Uterus (tissue), 4 donors: ENCODE results near the gene FOCAD. TPM values are rescaled to one million over a fixed set of nuclear protein-coding genes. Genes with fewer than 3 reads are reported as not detected.

Source experiments
- DNase-seq, 2 donors: peaks; one replicate each; pipeline ENCODE4 v3.0.0-alpha.2; 2019 to 2020
- H3K27ac ChIP-seq, 2 donors: fragments of 200-600 bp; sonication (generic); 1 replicate in 1 of 2; 2 replicates in 1 of 2; pipeline ENCODE4 v1.5.1; 2016 to 2018
- H3K27me3 ChIP-seq, 2 donors: fragments of 200-600 bp; sonication (generic); one replicate each; pipeline ENCODE4 v1.5.1; 2018 to 2019; ENCODE audit warnings: control low read depth in 1 of 2
- H3K36me3 ChIP-seq, 2 donors: fragments of 200-600 bp; sonication (generic); one replicate each; pipeline ENCODE4 v1.5.1; 2019; ENCODE audit warnings: control low read depth in 1 of 2
- H3K4me1 ChIP-seq, 2 donors: fragments of 200-600 bp; sonication (generic); one replicate each; pipeline ENCODE4 v1.5.1; 2018 to 2019; ENCODE audit warnings: control low read depth in 1 of 2
- H3K4me3 ChIP-seq, 2 donors: fragments of 200-600 bp; sonication (generic); 1 replicate in 1 of 2; 2 replicates in 1 of 2; pipeline ENCODE4 v1.5.1; 2018 to 2019; ENCODE audit warnings: mild to moderate bottlenecking in 1 of 2
- H3K9me3 ChIP-seq, 2 donors: fragments of 200-600 bp; sonication (generic); one replicate each; pipeline ENCODE4 v1.5.1; 2019; ENCODE audit warnings: control low read depth in 1 of 2
- POLR2A ChIP-seq, 2 donors: fragments of 450-650 bp; IDR thresholded peaks; one replicate each; pipeline ENCODE4 v1.6.1; 2016; ENCODE audit warnings: antibody characterized with exemption in 2 of 2, mild to moderate bottlenecking in 1 of 2, moderate library complexity in 1 of 2
- intact Hi-C: fragments of 100-400 bp; cut with DNase I; formaldehyde crosslinking; loops from one replicate; pipeline ENCODE4 v1.15.1; 2023; ENCODE audit warnings: low total_unique reads
- total RNA-seq, 4 donors: library from RNA; depleted of rRNA in 3 of 4; stranded (reverse); fragments of >200 nt in 3 of 4; gene quantifications; one replicate each; pipeline versions ENCODE4 v1.1.0 to v1.2.4, GENCODE V29; 2014 to 2023
- TF ChIP-seq, protein P1 (sequence below), 4 experiments: fragments of 200-600 bp in 2 of 4; fragments of 450-650 bp in 2 of 4; sonication (generic) in 2 of 4; IDR thresholded peaks; one replicate each; pipeline ENCODE4 v1.5.1; 2016 to 2019; ENCODE audit warnings: antibody characterized with exemption in 4 of 4, mild to moderate bottlenecking in 2 of 4, moderate library complexity in 1 of 4
- donor health status: DM: yes; HTN: yes; CAD: no.

FOCAD gene
- total RNA-seq, 4 donors from 2014 or later, result 24.1 to 86.5 (median 34.3) TPM

DNA sequence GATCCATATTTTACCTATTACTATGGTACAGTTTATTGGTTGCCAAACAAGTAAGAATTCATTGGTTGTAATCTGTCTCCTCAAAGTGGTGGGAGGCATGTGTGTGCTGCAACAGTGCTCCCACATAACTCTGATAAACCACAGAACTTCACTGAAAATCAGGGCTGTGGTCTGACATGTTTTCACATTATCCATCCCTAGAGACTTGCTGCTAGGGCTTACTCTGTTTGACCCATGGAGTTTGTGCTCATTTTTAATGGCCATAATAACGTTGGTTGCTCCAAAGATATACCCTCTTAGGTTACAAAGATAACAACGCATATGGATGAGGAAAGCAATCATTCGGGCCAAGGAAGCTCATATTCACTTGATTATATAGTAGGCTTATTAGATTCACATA, 310.4 kb downstream of the FOCAD start:
- intact Hi-C loops, result no loop called here
- H3K4me3 ChIP-seq, result no peak overlapping the region
- no peaks in the 10 kb centered on the region for H3K36me3 ChIP-seq
- TF ChIP-seq POLR2A (IDR thresholded peaks at IDR 0.05), result no peak
- TF ChIP-seq, protein P1, sequence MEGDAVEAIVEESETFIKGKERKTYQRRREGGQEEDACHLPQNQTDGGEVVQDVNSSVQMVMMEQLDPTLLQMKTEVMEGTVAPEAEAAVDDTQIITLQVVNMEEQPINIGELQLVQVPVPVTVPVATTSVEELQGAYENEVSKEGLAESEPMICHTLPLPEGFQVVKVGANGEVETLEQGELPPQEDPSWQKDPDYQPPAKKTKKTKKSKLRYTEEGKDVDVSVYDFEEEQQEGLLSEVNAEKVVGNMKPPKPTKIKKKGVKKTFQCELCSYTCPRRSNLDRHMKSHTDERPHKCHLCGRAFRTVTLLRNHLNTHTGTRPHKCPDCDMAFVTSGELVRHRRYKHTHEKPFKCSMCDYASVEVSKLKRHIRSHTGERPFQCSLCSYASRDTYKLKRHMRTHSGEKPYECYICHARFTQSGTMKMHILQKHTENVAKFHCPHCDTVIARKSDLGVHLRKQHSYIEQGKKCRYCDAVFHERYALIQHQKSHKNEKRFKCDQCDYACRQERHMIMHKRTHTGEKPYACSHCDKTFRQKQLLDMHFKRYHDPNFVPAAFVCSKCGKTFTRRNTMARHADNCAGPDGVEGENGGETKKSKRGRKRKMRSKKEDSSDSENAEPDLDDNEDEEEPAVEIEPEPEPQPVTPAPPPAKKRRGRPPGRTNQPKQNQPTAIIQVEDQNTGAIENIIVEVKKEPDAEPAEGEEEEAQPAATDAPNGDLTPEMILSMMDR (IDR thresholded peaks at IDR 0.05), result no peak
- H3K27me3 ChIP-seq, result no peaks in the 10 kb centered on the region
- no peak for DNase-seq
- no peaks in the 10 kb centered on the region for H3K4me1 ChIP-seq
- no peak overlapping the region for H3K27ac ChIP-seq
- H3K9me3 ChIP-seq, result no peaks in the 10 kb centered on the region

DNA sequence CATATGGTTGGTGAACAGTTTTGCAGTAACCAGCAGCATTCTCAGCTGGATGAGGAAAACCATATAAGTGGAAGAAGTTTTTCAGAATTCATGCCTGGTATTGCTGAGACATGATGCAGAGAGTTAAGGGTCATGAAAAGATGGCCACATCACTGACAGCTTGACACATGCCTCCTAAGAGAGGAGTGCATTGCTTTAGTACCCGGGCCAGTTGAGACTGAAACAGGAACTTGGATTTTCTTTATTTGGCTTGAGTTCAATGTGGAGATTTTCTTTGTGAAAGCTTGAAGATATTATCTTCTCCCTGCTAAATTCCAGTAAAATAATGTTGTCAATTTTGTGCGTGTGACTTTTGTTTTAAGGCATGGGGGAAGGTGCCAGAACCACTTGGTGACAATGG, 311.6 kb downstream of the FOCAD start:
- Histone ChIP-seq H3K27me3 (no peaks in the 10 kb centered on the region), H3K9me3 (no peaks in the 10 kb centered on the region), H3K4me1 (no peaks in the 10 kb centered on the region), H3K4me3 (no peak overlapping the region), H3K27ac (no peak overlapping the region), H3K36me3 (no peaks in the 10 kb centered on the region)
- no peak for DNase-seq
- TF ChIP-seq, protein P1 (IDR thresholded peaks at IDR 0.05), result no peak
- TF ChIP-seq POLR2A (IDR thresholded peaks at IDR 0.05), result no peak
- intact Hi-C loops, result no loop called here

DNA sequence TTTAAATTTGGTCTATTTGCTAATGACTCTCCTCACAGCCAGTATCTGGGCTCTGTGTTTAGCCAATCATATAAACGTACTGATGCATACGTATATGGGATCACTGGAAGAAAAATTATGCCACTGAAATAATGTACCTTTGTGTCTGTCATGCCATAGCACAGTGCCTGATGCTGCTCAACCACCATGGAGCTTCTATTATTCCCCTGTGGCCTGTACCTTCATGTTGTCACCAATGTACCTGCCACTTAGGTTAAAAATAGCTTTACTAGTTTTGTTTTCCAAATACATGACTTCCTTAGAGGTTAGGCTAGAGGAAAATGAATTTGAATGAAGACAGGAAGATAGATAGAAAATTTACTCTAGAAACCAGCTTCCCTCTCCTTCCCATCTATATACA, 312.8 kb downstream of the FOCAD start:
- TF ChIP-seq POLR2A (IDR thresholded peaks at IDR 0.05), result no peak
- TF ChIP-seq, protein P1 (IDR thresholded peaks at IDR 0.05), result no peak
- DNase-seq, result no peak

DNA sequence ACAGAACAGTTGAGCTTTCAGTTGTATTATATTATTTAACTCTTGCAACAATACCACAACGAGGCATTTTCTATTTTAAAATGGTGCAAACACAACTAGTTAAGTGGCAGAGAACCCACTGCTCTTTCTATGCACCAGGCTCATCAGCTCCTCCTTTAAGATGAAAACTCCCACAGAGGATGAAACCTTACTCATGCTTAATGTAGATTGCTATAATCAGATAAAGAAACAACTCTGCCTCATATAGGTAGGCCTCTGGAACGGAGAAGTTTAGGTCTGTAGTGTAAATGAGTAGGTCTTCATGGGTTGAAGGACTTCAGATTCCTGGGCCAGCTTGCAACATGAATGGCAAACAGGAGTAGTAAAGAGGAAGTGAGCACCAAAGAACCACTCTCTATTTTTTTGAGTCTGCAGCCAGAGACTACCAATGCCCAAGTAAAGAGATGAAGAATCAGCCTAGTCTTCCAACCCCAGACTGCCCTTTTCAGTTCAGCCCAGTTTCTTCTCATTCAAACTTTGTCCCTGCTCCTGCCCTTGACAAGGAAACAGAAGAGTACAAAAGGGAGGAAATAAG, 313.5 kb downstream of the FOCAD start:
- H3K27ac ChIP-seq, result no peak overlapping the region
- H3K27me3 ChIP-seq, result no peaks in the 10 kb centered on the region
- TF ChIP-seq POLR2A (IDR thresholded peaks at IDR 0.05), result no peak
- TF ChIP-seq, protein P1 (IDR thresholded peaks at IDR 0.05), result no peak
- H3K9me3 ChIP-seq, result peaks cover 0 to 6% of the 10 kb centered on the region in 2 donors
- H3K4me3 ChIP-seq, result no peak overlapping the region
- H3K4me1 ChIP-seq, result no peaks in the 10 kb centered on the region
- H3K36me3 ChIP-seq, result no peaks in the 10 kb centered on the region
- intact Hi-C loops, result no loop called here
- DNase-seq, result no peak

More for the DNA sequence above, 312.8 kb downstream of the FOCAD start:
- H3K4me3 ChIP-seq, result no peak overlapping the region
- no peaks in the 10 kb centered on the region for H3K36me3 ChIP-seq
- peaks cover 0 to 6% of the 10 kb centered on the region in 2 donors for H3K9me3 ChIP-seq
- no peak overlapping the region for H3K27ac ChIP-seq
- no peaks in the 10 kb centered on the region for H3K27me3 ChIP-seq
- no peaks in the 10 kb centered on the region for H3K4me1 ChIP-seq
- intact Hi-C loops, result no loop called here

DNA sequence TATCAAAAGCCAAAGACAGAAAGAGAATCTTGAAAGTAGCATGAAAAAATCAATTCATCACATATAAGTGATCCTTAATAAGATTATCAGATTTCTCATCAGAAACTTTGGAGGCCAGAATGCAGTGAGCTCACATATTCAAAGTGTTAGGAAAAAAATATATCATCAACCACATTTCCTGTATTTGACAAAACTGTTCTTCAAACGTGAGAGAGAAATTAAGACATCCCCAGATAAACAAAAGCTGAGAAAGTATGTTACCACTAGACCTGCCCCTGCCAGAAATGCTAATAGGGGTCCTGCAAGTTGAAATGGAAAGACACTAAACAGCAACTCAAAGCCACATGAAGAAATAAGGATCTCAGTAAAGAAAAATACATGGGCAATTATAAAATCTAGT, 317.5 kb downstream of the FOCAD start:
- no peak overlapping the region for H3K4me3 ChIP-seq
- no peaks in the 10 kb centered on the region for H3K27me3 ChIP-seq
- H3K27ac ChIP-seq, result no peak overlapping the region
- no peak for DNase-seq
- intact Hi-C loops, result no loop called here
- no peaks in the 10 kb centered on the region for H3K36me3 ChIP-seq
- H3K4me1 ChIP-seq, result no peaks in the 10 kb centered on the region
- peaks cover 0 to 6% of the 10 kb centered on the region in 2 donors for H3K9me3 ChIP-seq
- TF ChIP-seq, protein P1 (IDR thresholded peaks at IDR 0.05), result no peak
- TF ChIP-seq POLR2A (IDR thresholded peaks at IDR 0.05), result no peak
